H1 (cell line): ENCODE data around the gene MYO1A. TPM values are rescaled to one million over a fixed set of nuclear protein-coding genes. Genes with fewer than 3 reads are reported as not detected.
A peak's percentile ranks its signal among the peaks of the same experiment; 100 is the strongest.

ENCODE experiments used
- CTCF ChIA-PET: fragments of 300-600 bp; sonication (Branson Sonifier 250); formaldehyde crosslinking; loops from one replicate; lab custom pipeline; 2021; ENCODE audit not compliant: partially characterized antibody; lab: Charles Lee
- POLR2A ChIA-PET: fragments of 300-600 bp; sonication (Branson Sonifier 250); formaldehyde crosslinking; loops from one replicate; lab custom pipeline; 2021; ENCODE audit warnings: inconsistent platforms; ENCODE audit not compliant: partially characterized antibody; lab: Charles Lee
- DNase-seq, 2 experiments: peaks; one replicate each; pipeline versions ENCODE4 v3.0.0 to v3.0.0-alpha.2; 2010 to 2022; ENCODE audit warnings: low spot score in 2 of 2, low read depth in 1 of 2, mixed read lengths in 1 of 2
- FAIRE-seq: peaks from 2 replicates; lab custom pipeline; 2011; peaks lifted over from hg19 to GRCh38; lab: Jason Lieb, UNC
- H2AFZ ChIP-seq: 2 replicates; pipeline ENCODE4 v1.8.1; 2012; ENCODE audit warnings: low read length, inconsistent platforms
- H2AK5ac ChIP-seq: 2 replicates; pipeline ENCODE4 v1.6.1; 2013; ENCODE audit warnings: low read depth, low read length
- H2BK120ac ChIP-seq: replicated peaks from 2 replicates; pipeline ENCODE3; 2013; ENCODE audit warnings: low read depth, low read length, inconsistent platforms
- H2BK12ac ChIP-seq: 2 replicates; pipeline ENCODE4 v1.6.1; 2013; ENCODE audit warnings: low read depth, low read length
- H2BK15ac ChIP-seq: 2 replicates; pipeline ENCODE4 v1.6.1; 2013; ENCODE audit warnings: low read length
- H2BK20ac ChIP-seq: 2 replicates; pipeline ENCODE4 v1.6.1; 2013; ENCODE audit warnings: low read length
- H2BK5ac ChIP-seq: 2 replicates; pipeline ENCODE4 v1.6.1; 2013; ENCODE audit warnings: low read depth, low read length
- H3K14ac ChIP-seq: 2 replicates; pipeline ENCODE4 v1.6.1; 2013; ENCODE audit warnings: inconsistent platforms; ENCODE audit not compliant: insufficient read length
- H3K18ac ChIP-seq: 2 replicates; pipeline ENCODE4 v1.6.1; 2013; ENCODE audit warnings: low read length; ENCODE audit errors: extremely low read depth
- H3K23ac ChIP-seq: 2 replicates; pipeline ENCODE4 v1.6.1; 2013; ENCODE audit warnings: inconsistent platforms; ENCODE audit not compliant: insufficient read length
- H3K23me2 ChIP-seq: 2 replicates; pipeline ENCODE4 v1.6.1; 2013; ENCODE audit warnings: low read depth, low read length
- H3K27ac ChIP-seq: 2 replicates; pipeline ENCODE4 v1.6.1; 2011; ENCODE audit warnings: low read depth, low read length, inconsistent platforms
- H3K27me3 ChIP-seq, 4 experiments: replicated peaks in 1 of 4; 1 replicate in 1 of 4; 2 replicates in 3 of 4; pipeline versions ENCODE4 v1.6.1 to v1.8.1; 2011 to 2013; ENCODE audit warnings: low read length in 3 of 4, mild to moderate bottlenecking in 3 of 4, inconsistent platforms in 2 of 4, mixed read lengths in 2 of 4, moderate library complexity in 1 of 4; ENCODE audit not compliant: control insufficient read depth in 3 of 4, insufficient read depth in 3 of 4; ENCODE audit errors: extremely low read depth in 1 of 4
- H3K36me3 ChIP-seq, 4 experiments: 2 replicates each; pipeline versions ENCODE4 v1.6.1 to v1.8.1; 2011 to 2013; ENCODE audit warnings: mild to moderate bottlenecking in 4 of 4, low read length in 3 of 4, moderate library complexity in 2 of 4, control low read depth in 1 of 4, inconsistent platforms in 1 of 4; ENCODE audit not compliant: insufficient read depth in 4 of 4, control insufficient read depth in 2 of 4
- H3K4ac ChIP-seq: replicated peaks from 2 replicates; pipeline ENCODE3; 2013; ENCODE audit warnings: low read length, low read depth, mixed read lengths, inconsistent platforms; ENCODE audit not compliant: insufficient read length
- H3K4me1 ChIP-seq, 4 experiments: replicated peaks in 1 of 4; 1 replicate in 1 of 4; 2 replicates in 3 of 4; pipeline versions ENCODE4 v1.6.1 to v1.8.1; 2011 to 2013; ENCODE audit warnings: low read length in 3 of 4, inconsistent platforms in 2 of 4, mixed read lengths in 1 of 4; ENCODE audit not compliant: insufficient read depth in 4 of 4, control insufficient read depth in 3 of 4
- H3K4me2 ChIP-seq, 2 experiments: 2 replicates each; pipeline versions ENCODE4 v1.6.1 to v1.8.1; 2011 to 2013; ENCODE audit warnings: low read depth in 2 of 2, low read length in 2 of 2, control low read depth in 1 of 2, inconsistent platforms in 1 of 2, mild to moderate bottlenecking in 1 of 2; ENCODE audit not compliant: insufficient read depth in 1 of 2
- H3K4me3 ChIP-seq, 4 experiments: fragments of 200-600, 300-600 bp in 1 of 4; sonication (generic), shearing (Covaris generic), sonication (Bioruptor Twin) in 1 of 4; 2 replicates each; pipeline versions ENCODE4 v1.5.1 to v1.8.1; 2011 to 2016; ENCODE audit warnings: low read length in 4 of 4, low read depth in 3 of 4, control low read depth in 2 of 4, inconsistent platforms in 2 of 4, mild to moderate bottlenecking in 2 of 4, mixed read lengths in 1 of 4, moderate library complexity in 1 of 4; ENCODE audit not compliant: insufficient read depth in 2 of 4; ENCODE audit errors: extremely low read depth in 1 of 4
- H3K56ac ChIP-seq: replicated peaks from 2 replicates; pipeline ENCODE3; 2013; ENCODE audit warnings: low read depth, mild to moderate bottlenecking, mixed read lengths, low read length, inconsistent platforms; ENCODE audit not compliant: insufficient read length
- H3K79me1 ChIP-seq: 2 replicates; pipeline ENCODE4 v1.6.1; 2013; ENCODE audit warnings: low read depth, low read length, control low read depth
- H3K79me2 ChIP-seq, 2 experiments: 2 replicates each; pipeline versions ENCODE4 v1.6.1 to v1.8.1; 2012 to 2013; ENCODE audit warnings: low read length in 2 of 2, mild to moderate bottlenecking in 2 of 2, inconsistent platforms in 1 of 2; ENCODE audit not compliant: insufficient read depth in 2 of 2, control insufficient read depth in 1 of 2
- H3K9ac ChIP-seq, 4 experiments: replicated peaks in 1 of 4; 1 replicate in 1 of 4; 2 replicates in 3 of 4; pipeline versions ENCODE4 v1.6.1 to v1.8.1; 2011 to 2013; ENCODE audit warnings: low read depth in 3 of 4, low read length in 3 of 4, control low read depth in 2 of 4, mild to moderate bottlenecking in 2 of 4, moderate library complexity in 2 of 4, inconsistent platforms in 1 of 4; ENCODE audit errors: extremely low read depth in 1 of 4
- H3K9me3 ChIP-seq, 2 experiments: 2 replicates each; pipeline versions ENCODE4 v1.6.1 to v1.8.1; 2012 to 2013; ENCODE audit warnings: mild to moderate bottlenecking in 2 of 2, moderate library complexity in 2 of 2, control low read depth in 1 of 2, inconsistent platforms in 1 of 2, low read depth in 1 of 2, low read length in 1 of 2, mixed read lengths in 1 of 2; ENCODE audit not compliant: insufficient read depth in 2 of 2
- H4K20me1 ChIP-seq, 2 experiments: replicated peaks in 1 of 2; 2 replicates each; pipeline versions ENCODE3 to v1.8.1; 2011 to 2013; ENCODE audit warnings: inconsistent platforms in 2 of 2, low read length in 2 of 2, mild to moderate bottlenecking in 1 of 2; ENCODE audit not compliant: insufficient read depth in 2 of 2, control insufficient read depth in 1 of 2
- H4K5ac ChIP-seq: 2 replicates; pipeline ENCODE4 v1.6.1; 2013; ENCODE audit warnings: low read length, low read depth, mixed read lengths, inconsistent platforms; ENCODE audit not compliant: insufficient read length
- H4K8ac ChIP-seq: 2 replicates; pipeline ENCODE4 v1.8.0; 2013; ENCODE audit warnings: mild to moderate bottlenecking, moderate library complexity, low read length, inconsistent platforms; ENCODE audit not compliant: insufficient read depth; ENCODE audit errors: extremely low read depth
- H4K91ac ChIP-seq: replicated peaks from 2 replicates; pipeline ENCODE3; 2013; ENCODE audit warnings: low read length, mixed read lengths, inconsistent platforms; ENCODE audit not compliant: insufficient read length
- CTBP2 ChIP-seq: IDR thresholded peaks from 2 replicates; pipeline ENCODE4 v1.7.0; 2011; ENCODE audit warnings: borderline replicate concordance, mild to moderate bottlenecking, moderate library complexity, mixed read lengths, low read length; ENCODE audit not compliant: insufficient read depth, insufficient read length
- TBP ChIP-seq: IDR thresholded peaks from 2 replicates; pipeline ENCODE4 v1.6.1; 2011; ENCODE audit warnings: low read depth, low read length, improper control_type of control experiment
- WGBS, 2 experiments: shearing (Covaris generic) in 1 of 2; methylation state at CpG; one replicate each; pipeline versions ENCODE4 v1.1.6 to v1.1.7; 2013 to 2015; ENCODE audit warnings: low lambda C conversion rate in 2 of 2, mixed read lengths in 2 of 2, inconsistent platforms in 1 of 2, low coverage in 1 of 2, missing lambda C conversion rate in 1 of 2; ENCODE audit not compliant: insufficient replicate concordance in 2 of 2, insufficient coverage in 1 of 2, insufficient read length in 1 of 2; ENCODE audit errors: extremely low coverage in 1 of 2, missing lambda C conversion rate in 1 of 2; 5-methylcytosine and 5-hydroxymethylcytosine counted together
- polyA plus RNA-seq, 7 experiments: library from polyadenylated mRNA; depleted of rRNA in 3 of 7; stranded (reverse) in 5 of 7; unstranded in 2 of 7; fragments of >200 nt in 5 of 7; fragments of 200-250 nt in 2 of 7; gene quantifications; 1 replicate in 5 of 7; 2 replicates in 1 of 7; 4 replicates in 1 of 7; pipeline versions ENCODE4 v1.2.1 to v1.2.3, GENCODE V29; 2011 to 2013; ENCODE audit warnings: missing spikeins in 2 of 7, mixed read lengths in 2 of 7
- total RNA-seq: library from RNA; stranded (reverse); fragmentation: NEBNext Ultra II Directional; extraction: Animal tissue kit (Norgen Biotek cat#: 25700); gene quantifications from 2 replicates; pipeline ENCODE4 v1.2.1, GENCODE V29; 2021

MYO1A gene
- total and polyA plus RNA-seq, 2 of the 8 experiments (the other 6 are each of a cell fraction or from before 2014, with no cell fraction given) = 0.54 to 0.77 TPM

DNA sequence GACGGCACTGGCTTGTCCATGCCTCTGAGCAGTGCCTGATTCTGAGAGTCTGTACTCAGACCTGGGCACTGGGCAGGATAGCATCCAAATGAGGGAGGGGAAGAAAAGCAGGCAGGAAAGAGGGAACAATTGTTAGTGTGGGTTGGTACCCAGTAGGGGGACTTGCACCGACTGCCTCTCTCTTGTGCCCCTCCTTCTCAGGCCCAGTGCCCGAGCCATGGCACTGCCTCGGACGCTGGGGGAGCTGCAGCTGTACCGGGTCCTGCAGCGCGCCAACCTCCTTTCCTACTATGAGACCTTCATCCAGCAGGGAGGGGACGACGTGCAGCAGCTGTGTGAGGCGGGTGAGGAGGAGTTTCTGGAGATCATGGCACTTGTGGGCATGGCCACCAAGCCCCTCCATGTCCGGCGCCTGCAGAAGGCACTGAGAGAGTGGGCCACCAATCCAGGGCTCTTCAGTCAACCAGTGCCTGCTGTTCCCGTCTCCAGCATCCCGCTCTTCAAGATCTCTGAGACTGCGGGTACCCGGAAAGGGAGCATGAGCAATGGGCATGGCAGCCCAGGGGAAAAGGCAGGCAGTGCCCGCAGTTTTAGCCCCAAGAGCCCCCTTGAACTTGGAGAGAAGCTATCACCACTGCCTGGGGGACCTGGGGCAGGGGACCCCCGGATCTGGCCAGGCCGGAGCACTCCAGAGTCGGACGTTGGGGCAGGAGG is 41.2 kb upstream of the MYO1A start:
- Histone ChIP-seq H3K4me1 (peaks cover 0 to 33% (median 22%) of the 10 kb centered on the region in 4 experiments; a peak in 6 of 7 replicates), H4K5ac (no peak overlapping the region), H4K8ac (no peak overlapping the region; the same call in 1 of the 2 replicates), H2AFZ (no peak overlapping the region), H3K9me3 (no peaks in the 10 kb centered on the region), H3K79me1 (peaks cover 4% of the 10 kb centered on the region), H3K14ac (no peak overlapping the region), H3K4me2 (peak overlapping the region; percentile 57 to 81; a peak in 3 of 4 replicates), H2BK5ac (no peak overlapping the region), H3K27me3 (no peaks in the 10 kb centered on the region), H2BK20ac (no peak overlapping the region), H3K9ac (no peak overlapping the region), H2BK15ac (no peak overlapping the region), H3K79me2 (peaks cover 0 to 18% of the 10 kb centered on the region in 2 experiments; a peak in 1 of 4 replicates), H4K20me1 (peaks cover 4 to 11% of the 10 kb centered on the region in 2 experiments), H2AK5ac (0 out of 2 replicates have a peak overlapping the region, but pooled peaks have one; percentile 26), H3K4me3 (peak overlapping the region in 2 of 4 experiments; percentile 20 to 32; a peak in 1 of 8 replicates), H3K23me2 (peaks cover 22% of the 10 kb centered on the region), H3K18ac (no peak overlapping the region), H2BK12ac (peak overlapping the region; percentile 14; the same call in 1 of the 2 replicates), H4K91ac (no peak overlapping the region), H3K36me3 (peaks cover 9 to 32% (median 16%) of the 10 kb centered on the region in 4 experiments), H3K23ac (no peak overlapping the region), H3K27ac (no peak overlapping the region), H2BK120ac (no peak overlapping the region), H3K56ac (no peak overlapping the region), H3K4ac (no peak overlapping the region)
- DNase-seq = no peak
- FAIRE-seq = no peak
- POLR2A ChIA-PET = interaction anchor here (0.7 to 16.5 kb wide), 12 partner anchors 7 to 366 kb away, joined by 3 to 352 read pairs (median 10); partner anchors contain the start of genes LRP1, NACA, NEMP1 and SHMT2
- WGBS, 2 experiments = 94% methylated on average over 15 of the region's 22 CpGs; no CpG with 5 or more reads in 1 of the 2 experiments
- CTCF ChIA-PET = interaction anchor here (0.5 to 14.0 kb wide), 19 partner anchors 11 to 454 kb away, joined by 3 to 325 read pairs (median 7); partner anchors contain the start of genes MYO1A, NEMP1, STAT6 and TAC3
- no peak for TF ChIP-seq TBP
- TF ChIP-seq CTBP2 = no peak
